Ovary (tissue), 3 donors: Measurements from ENCODE around the gene HDLBP.

ENCODE experiments used
- CTCF ChIP-seq, 3 donors: fragments of 450-650 bp in 2 of 3; fragments of 200-600 bp in 1 of 3; IDR thresholded peaks; one replicate each; pipeline versions ENCODE4 v1.5.1 to v1.8.0; 2016 to 2022; ENCODE audit warnings: antibody characterized with exemption in 3 of 3, mild to moderate bottlenecking in 1 of 3
- EP300 ChIP-seq: sonication (generic); formaldehyde crosslinking; IDR thresholded peaks from one replicate; pipeline ENCODE4 v1.6.1; 2017; ENCODE audit warnings: antibody characterized with exemption
- POLR2A ChIP-seq: fragments of 450-650 bp; IDR thresholded peaks from one replicate; pipeline ENCODE4 v1.6.1; 2017; ENCODE audit warnings: antibody characterized with exemption, mild to moderate bottlenecking, moderate library complexity
- donor health status: DM: no; HTN: no; CAD: no.

DNA sequence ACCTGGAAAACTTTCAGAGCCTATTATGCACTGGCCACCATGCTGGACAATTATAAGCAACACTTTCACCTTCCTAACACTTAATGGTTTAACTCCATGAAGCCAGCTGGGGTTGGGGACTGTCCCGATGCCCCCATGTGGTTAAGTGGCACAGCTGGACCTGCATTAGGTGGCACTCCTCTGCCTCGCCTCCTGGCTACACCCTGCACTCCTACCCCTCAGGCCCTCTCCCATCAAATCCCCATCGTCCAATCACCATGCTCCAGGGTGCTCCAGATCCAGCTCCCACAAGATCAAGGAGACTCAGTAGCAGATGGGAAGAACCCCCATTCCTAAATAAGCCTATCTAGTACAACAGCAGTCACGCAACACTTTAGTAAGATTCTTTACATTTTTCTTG lies 53.8 kb downstream of the HDLBP start:
- TF ChIP-seq CTCF (IDR thresholded peaks at IDR 0.05) (no peak), POLR2A (no peak), EP300 (no peak)
